Smooth muscle cell of the brain vasculature (primary cell): ENCODE data around the gene MAPK10.
A peak's percentile ranks its signal among the peaks of the same experiment; 100 is the strongest.

Experiments
- DNase-seq: peaks from one replicate; pipeline ENCODE4 v3.0.0-alpha.2; 2012; ENCODE audit warnings: low read depth, low spot score

The MAPK10 gene

GRCh38 chr4:86278126-86278525 is 81.7 kb downstream of the MAPK10 start:
- no peak for DNase-seq

- DNase-seq, result no peak
Observed at GRCh38 chr4:86274642-86275041, 85.2 kb downstream of the MAPK10 start.

DNA sequence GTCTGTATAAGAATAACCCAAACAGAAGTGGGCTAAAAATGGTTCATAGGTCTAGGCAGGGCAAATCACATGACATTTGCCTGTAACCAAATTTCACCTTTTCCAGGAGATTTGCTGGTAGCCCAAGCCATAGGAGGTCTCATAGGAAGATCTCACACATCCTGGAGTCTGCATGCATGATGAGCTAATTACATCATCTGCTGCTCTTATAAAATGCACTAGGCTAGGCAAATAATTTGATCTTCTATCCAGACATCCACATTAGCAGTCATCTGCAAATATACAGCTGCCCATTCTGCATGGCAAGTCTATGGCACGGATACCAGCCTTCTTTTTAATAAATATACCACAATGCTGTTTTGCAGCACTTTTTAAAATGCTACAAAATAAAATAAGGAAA is 87.2 kb downstream of the MAPK10 start:
- DNase-seq, result no peak

GRCh38 chr4:86271057-86271456 is 88.8 kb downstream of the MAPK10 start:
- DNase-seq, result no peak

- DNase-seq, result no peak
Observed at GRCh38 chr4:86269354-86269753, 90.5 kb downstream of the MAPK10 start.

DNA sequence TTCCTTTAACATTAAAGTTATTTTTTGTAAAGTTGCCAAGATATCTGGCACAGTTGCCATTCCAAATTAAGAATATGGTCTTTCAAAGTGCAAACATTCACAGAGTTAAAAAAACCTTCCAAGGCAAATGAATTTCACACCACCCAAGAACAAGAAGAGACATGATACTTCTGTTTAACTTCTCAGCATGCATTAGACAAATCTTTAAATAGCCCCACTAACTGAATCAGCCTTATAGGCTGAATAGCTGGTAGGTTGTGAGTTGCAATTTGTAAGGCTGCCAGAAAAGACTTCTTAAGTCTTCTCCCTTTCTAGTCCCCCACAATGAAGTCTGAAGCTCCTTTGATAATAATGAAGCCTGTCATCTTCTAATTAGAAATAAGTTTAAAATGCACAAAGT is 95.6 kb downstream of the MAPK10 start:
- no peak for DNase-seq

DNA sequence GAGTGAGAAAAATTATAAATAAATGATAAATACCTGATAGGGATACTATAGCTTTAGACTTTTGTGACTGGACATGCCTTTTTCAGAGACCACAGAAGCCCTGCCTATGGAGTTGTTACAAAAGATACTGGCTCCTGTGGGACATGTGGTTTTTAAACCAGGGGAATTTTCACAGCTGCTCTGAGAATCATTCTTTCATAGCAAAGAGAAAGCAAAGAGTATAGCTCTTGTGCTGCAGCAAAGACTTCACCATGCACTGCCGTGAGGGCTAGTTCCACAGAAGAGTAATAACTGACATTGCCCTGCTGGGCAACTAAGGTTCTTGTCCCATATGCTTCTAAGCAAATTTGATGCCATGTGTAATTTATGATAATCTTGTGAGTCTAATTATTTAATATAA is 98.2 kb downstream of the MAPK10 start:
- DNase-seq, result peak; percentile 1

GRCh38 chr4:86256086-86256485 is 103.8 kb downstream of the MAPK10 start:
- no peak for DNase-seq

DNA sequence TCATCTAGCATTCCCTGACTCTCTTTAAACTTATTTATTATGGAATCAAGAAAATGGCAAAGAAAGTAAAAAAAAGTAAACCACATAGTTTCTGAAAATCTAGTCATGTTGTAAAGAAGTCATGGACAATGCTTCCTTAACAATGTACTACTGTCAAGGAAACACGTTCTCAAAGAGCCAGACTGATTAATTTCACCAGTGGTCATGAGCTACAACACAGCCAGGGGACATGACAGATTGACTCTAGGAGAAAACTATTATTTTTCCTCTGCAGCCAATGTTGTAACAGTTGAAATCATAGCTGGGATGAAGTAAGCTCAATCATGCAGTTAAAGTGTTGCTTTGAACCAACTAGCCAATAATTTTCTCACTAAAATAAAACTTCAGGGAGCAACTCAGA is 109.2 kb downstream of the MAPK10 start:
- no peak for DNase-seq

- no peak for DNase-seq
Observed at GRCh38 chr4:86250006-86250405, 109.8 kb downstream of the MAPK10 start.

DNA sequence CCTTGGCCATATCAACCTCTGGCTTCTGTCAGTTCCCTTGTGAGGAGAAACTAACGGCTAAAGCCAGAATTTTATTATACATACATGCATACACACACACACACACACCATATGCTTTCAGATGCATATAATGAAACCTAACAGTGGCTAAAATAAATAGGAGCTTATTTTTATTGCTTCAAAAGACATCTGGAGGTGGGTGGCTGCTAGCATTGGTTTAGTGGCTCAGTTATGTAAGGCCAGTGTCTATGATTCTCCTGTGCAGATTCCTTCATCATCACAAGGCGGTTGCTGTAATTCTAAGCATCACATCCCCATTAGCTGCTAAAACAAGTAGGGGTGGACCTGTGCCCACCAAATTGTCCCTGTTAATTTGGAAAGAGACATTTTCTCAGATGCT is 110.8 kb downstream of the MAPK10 start:
- no peak for DNase-seq

GRCh38 chr4:86247906-86248305 is 111.9 kb downstream of the MAPK10 start:
- no peak for DNase-seq

DNA sequence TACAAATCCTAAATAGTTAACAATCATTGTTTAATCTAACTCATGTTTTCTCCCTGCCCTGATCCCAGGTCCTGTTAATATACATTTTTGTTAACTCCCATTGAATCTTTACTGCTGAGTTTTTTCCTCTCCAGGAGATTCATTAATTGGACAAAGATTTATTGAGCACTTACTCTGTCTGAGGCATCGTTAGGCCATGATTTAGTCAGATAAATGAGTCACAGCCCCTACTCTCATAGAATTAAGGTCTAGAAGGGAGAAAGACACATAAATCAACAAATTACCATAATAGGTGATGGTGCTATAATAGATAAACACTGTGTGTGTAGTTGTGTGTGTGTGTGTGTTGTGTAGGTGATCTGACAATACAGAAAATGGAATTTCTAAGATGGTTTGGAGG is 112.5 kb downstream of the MAPK10 start:
- no peak for DNase-seq

DNA sequence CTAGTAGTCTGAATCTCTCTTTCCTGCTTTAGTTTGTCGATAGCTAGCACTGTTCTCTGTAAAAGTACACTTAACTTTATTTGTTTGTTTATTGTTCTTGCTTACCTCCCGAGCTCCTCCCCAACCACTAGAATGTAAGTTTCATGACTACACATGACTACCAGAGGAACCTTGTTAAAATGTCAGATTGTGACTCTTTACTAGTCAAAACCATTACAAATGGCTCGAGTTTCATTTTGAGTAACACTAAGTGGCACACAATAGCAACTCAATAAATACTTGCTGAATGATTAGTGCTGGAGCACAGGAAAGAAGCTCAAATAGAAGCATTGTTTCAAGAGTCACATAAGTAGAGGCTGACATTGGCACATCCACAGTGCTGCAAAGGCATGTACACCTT is 116.1 kb downstream of the MAPK10 start:
- DNase-seq, result no peak

DNA sequence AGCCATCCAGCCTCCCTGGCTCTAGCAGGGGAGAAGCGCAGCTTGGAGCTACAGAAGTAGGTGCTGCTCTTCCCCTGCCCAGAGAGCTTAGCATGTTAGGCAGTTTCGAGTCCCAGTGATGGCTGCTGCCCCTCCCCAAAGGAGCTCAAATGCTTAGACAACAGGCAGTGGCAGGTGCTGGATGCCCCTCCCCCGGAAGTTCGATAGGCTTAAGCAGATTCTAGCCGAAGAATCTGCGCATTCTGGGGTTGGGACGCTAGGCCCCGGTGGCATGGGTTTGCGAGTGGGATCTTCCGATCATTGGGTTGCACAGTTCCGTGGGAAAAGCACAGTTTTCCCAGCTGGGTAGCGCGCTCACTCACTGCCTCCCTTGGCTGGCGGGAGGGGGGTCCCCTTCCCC is 117.2 kb downstream of the MAPK10 start:
- DNase-seq, result no peak

- DNase-seq, result no peak
Observed at GRCh38 chr4:86235549-86235948, 124.3 kb downstream of the MAPK10 start.

GRCh38 chr4:86233681-86234080 is 126.2 kb downstream of the MAPK10 start:
- no peak for DNase-seq

DNA sequence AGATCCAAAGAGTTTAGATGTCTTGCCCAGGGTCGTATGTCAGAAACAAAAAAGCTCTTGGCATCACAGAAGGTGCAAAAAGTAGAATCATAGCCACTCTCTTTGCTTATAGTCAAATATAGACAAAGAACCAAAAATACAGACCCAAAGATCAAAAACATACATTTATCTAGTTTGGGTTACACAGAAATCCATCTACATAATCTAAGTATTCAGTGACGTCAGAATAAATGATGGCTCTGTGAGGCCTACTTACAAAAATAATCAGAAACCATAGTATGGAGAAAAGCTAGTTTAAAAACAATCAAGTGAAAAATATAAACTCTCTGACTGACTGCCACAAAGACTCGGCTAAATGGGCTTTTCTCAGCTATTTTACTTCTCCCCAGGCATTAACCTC is 126.8 kb downstream of the MAPK10 start:
- no peak for DNase-seq

GRCh38 chr4:86223472-86223871 is 136.4 kb downstream of the MAPK10 start:
- DNase-seq, result no peak

DNA sequence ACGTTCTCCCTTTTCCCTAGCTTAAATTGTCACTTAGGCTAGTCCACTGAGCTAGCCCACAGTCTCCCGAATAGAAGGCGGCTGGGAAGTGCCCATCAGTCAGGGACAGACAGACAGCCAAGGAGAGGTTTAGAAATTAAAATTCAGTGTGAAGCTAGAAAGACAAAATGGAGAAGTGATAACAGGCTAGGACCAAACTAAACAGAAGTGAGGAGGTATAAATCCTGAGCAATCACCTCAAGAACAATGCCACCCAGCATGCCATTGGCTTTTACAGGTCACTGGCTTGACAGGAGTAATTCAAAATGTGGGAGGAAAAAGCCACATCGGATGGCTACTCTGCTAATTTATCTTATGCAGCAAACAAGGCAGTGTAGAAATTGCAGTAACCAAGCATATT is 138.9 kb downstream of the MAPK10 start:
- DNase-seq, result no peak

DNA sequence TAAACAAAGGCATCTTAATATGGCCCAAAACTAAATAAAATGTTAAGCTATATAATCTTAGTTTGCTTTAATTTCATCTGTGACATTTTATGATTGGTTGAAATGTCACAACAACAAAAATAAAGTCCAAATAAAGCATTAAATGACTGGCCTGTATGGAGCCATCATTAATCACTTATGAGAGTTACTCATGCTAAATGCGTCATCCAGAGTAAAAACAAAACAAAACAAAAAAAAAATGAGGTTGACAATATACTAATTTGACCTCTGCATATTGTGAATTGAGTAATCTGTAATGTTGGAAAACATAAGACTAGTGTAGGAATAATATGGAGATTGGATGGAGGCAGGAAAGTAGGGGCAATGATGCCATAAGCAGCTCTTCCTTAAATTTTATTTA is 139.7 kb downstream of the MAPK10 start:
- DNase-seq, result no peak

GRCh38 chr4:86218746-86219473 is 140.9 kb downstream of the MAPK10 start:
- no peak for DNase-seq

- DNase-seq, result no peak
Observed at GRCh38 chr4:86203176-86203575, 156.7 kb downstream of the MAPK10 start.

GRCh38 chr4:86185659-86186058 is 174.2 kb downstream of the MAPK10 start:
- no peak for DNase-seq
